ENCODE data around the gene IL5RA.

The IL5RA gene

DNA sequence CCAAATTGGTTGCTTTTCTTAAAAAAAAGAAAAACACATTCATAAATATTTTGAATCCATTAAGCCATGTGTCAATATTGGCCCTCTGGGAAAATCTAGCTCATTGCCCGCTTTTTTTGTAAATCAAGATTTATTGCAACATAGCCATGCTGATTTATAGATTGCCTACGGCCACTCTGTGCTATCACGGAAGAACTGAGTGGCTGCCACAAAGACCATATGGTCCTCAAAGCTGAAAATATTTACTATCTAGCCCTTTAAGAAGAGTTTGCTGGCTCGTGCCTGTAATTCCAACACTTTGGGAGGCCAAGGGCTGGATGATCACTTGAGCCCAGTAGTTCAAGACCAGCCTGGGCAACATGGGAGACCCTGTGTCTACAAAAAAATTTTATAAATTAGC is 45.9 kb downstream of the IL5RA start:
- DNase-seq = no peak

GRCh38 chr3:3059645-3060044 is 50.5 kb downstream of the IL5RA start:
- no peak for DNase-seq

GRCh38 chr3:3053974-3054373 is 56.2 kb downstream of the IL5RA start:
- no peak for DNase-seq

- DNase-seq = no peak
Observed at GRCh38 chr3:3038201-3038991, 71.8 kb downstream of the IL5RA start.

- no peak for DNase-seq
Observed at GRCh38 chr3:3037156-3037555, 73.0 kb downstream of the IL5RA start.

DNA sequence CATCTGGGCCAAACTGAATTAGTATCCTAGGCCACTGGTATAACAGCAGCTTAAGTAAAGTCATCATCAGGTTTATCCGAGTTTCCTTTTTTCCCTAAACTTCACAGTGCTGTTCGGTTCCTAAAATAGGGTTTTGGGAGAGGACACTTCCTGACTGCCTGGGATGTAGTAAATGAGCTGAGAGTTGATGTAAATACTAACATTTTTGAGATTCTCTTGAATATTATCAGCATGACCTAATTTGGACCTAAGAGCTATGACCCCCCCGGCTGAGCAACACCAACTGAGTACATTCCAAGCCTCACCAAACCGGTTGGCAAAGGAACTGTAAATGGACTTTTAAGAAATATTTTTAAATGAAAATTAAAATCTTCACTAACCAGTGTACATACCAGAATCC is 78.8 kb downstream of the IL5RA start:
- no peak for DNase-seq

DNA sequence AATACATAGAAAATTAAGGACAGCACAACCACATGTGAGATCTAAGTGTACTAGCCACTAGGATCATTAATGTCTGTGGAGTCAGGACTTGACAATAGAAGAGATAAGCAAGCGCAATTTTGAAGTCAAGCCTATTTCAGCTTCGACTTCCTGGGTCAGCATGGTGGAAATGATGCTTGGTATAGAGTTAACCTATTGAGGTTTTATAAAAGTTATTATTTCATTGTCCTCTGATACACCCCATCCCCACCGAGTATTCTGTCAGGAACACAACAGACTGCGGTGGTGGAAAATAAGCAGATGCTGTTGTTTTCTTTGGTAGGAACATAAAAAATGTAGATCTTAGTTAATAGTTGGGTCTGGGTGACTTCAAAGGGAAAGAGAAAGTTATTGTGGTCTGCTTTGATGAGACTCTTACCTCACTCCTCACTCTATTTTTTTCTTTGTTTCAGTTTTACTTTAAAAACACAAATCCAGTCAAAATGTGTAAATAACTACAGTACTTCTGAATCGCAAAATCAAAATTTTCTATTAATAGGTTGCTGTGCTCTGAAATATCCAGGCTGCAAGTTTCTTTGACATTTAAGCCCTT is 82.1 kb downstream of the IL5RA start:
- DNase-seq = no peak

DNA sequence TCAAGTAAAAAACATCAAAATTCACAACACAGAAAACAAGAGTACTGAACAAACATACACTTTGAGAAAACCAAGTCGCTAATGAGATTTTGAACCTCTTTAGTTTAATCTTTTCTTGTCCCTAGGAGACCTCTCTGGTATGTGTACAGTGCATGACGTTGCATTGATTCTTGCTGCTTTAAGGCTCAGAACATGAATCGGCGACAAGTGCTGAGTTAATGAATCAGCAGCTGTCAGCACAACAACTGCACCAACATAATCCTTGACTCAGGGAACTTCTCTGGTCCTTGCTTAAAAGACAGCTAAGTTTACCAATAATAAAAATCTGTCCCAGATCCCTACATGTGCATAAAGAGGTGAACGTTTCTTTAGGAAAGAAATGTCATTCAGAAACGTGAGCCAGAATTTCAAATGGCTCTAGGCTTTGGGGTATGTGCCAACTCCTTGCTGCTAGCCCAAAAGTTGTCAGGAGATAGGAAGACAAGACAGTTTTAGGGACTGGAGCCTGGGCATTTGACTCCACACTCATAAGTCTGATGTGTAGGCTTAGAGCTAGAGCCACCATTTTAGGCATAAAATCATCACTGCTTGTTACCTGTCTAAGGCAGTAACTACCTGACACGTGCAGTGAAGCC is 86.9 kb downstream of the IL5RA start:
- no peak for DNase-seq

DNA sequence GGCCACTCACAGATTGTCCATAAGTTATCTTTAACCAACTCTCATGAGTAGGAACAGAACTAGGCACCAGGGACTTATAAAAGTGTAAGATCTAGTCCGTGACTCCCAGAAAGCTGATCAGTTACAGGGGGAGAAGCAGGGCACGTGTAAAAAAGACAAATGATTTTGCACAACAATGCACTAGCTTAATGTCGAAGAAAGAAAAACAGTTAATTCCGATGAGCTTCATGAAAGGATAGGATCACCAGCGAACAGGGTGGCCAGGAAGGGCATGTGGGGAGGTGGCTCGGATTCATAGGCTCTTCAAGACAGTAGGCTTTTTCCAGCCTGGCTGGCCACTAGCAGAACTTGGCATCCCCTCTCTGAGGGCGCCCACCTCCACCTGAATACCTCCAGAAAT is 90.0 kb downstream of the IL5RA start:
- DNase-seq = no peak

Measured in NCI-H1930 (cell line).